ENCODE measurements around the gene DBNDD2.

DBNDD2 gene

DNA sequence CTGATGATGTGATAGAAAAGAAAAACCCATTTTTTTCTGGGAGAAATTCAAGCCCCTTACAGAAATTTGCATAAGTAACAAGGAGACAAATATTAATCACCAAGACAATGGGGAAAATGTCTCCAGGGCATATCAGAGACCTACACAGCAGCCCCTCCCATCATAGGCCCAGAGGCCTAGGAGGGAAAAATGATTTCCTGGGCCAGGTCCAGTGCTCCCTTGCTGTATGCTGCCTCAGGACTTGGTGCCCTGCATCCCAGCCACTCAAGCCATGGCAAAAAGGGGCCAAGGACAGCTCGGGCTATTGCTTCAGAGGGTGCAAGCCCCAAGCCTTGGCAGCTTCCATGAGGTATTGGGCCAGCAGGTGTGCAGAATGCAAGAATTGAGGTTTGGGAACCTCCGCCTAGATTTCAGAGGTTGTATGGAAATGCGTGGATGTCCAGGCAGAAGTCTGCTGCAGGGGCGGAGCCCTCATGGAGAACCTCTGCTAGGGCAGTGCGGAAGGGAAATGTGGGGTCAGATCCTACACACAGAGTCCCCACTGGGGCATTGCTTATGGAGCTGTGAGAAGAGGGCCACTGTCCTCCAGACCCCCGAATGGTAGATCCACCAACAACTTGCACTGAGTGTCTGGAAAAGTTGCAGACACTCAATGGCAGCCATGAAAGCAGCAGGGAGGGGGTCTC is 7.6 kb upstream of the DBNDD2 start:
- H3K36me3 Mint-ChIP-seq (ENCODE audit: low read depth), result peaks cover 20% of the 10 kb centered on the region
- H3K27me3 Mint-ChIP-seq (ENCODE audit: low read depth), result peaks cover 8% of the 10 kb centered on the region
- H3K27ac Mint-ChIP-seq, result no peak overlapping the region
- peaks cover 6% of the 10 kb centered on the region for H3K4me1 Mint-ChIP-seq (ENCODE audit: low read depth)
- H3K9me3 Mint-ChIP-seq, result peaks cover 35% of the 10 kb centered on the region
- H3K4me3 Mint-ChIP-seq, result no peak overlapping the region

DNA sequence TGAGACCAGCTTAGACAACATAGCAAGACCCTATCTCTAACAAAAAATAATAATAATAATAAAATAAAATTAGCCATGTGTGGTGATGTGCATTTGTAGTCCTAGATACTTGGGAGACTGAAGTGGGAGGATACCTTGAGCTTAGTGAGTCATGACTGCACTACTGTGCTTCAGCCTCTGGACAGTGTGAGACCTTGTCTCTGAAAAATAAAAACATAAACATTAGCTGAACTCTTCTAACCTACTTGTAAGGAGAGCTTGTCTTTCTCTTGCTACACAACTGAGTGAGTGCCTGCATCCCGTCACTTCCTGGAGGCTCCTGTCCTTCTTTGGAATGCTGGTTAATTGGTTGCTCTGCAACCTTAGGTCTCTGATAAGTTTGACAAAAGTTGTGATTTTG is 5.1 kb upstream of the DBNDD2 start:
- Mint-ChIP-seq H3K27me3 (ENCODE audit: low read depth) (peaks cover 13% of the 10 kb centered on the region), H3K36me3 (ENCODE audit: low read depth) (peaks cover 19% of the 10 kb centered on the region), H3K27ac (no peak overlapping the region), H3K9me3 (peaks cover 35% of the 10 kb centered on the region), H3K4me3 (no peak overlapping the region), H3K4me1 (ENCODE audit: low read depth) (peaks cover 14% of the 10 kb centered on the region)

DNA sequence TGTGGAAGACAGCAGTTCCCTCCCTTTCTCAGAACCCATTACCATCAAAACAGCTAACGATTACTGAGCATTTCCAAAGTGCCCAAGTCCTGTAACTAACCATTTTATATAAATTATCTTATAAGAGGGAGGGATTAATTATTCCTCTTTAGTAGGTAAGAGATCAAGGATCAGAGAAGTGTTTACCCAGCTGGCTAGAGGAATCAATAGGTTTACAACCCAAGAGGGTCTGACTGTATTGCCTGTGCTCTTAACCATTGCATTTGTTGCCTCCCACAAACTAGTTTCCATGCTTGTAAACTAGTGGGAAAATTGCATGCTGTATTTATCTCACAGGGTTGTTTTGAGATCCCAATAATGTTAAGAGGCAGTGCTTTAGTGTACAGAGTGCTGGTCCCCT is 3.7 kb upstream of the DBNDD2 start:
- Mint-ChIP-seq H3K36me3 (ENCODE audit: low read depth) (peaks cover 19% of the 10 kb centered on the region), H3K27ac (no peak overlapping the region), H3K9me3 (peaks cover 32% of the 10 kb centered on the region), H3K4me3 (peak overlapping the region; percentile 67), H3K27me3 (ENCODE audit: low read depth) (peaks cover 18% of the 10 kb centered on the region), H3K4me1 (ENCODE audit: low read depth) (peaks cover 17% of the 10 kb centered on the region)

DNA sequence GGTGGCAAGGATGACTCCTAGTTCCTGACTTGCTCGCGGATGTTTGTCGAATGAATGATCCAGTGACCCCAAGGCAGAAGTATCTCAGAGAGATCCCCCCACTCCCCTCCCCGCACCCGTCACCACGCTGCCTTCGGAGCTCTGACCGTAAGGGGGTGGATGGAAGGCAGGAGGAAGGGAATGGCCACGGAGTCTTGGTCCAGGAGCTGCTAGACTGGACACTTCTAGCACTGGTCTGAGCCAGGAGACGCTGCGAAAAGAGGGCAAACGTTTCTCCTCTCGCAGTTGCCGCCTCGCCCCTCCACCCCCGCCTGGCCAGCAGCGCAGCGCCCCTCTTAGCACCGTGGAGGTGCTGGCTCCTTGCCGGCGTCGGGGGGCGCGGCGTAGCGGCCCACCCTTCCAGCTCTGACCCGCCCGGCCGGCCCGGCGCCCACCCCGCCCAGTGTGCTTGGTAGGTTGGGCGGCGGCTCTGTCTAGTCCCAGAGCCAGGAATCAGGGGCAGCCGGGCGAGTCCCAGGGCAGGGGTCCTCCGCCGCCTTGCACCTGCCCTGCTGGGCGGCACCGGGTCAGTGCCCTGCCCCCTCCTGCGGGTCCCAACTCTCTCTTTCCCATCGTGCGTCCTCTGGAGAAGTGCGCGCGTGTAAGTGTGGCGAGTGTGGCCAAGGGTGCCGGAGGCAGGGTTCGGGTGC is 2.4 kb upstream of the DBNDD2 start:
- peak overlapping the region; percentile 72 for H3K4me3 Mint-ChIP-seq
- H3K4me1 Mint-ChIP-seq (ENCODE audit: low read depth), result peaks cover 17% of the 10 kb centered on the region
- peaks cover 19% of the 10 kb centered on the region for H3K36me3 Mint-ChIP-seq (ENCODE audit: low read depth)
- peaks cover 19% of the 10 kb centered on the region for H3K9me3 Mint-ChIP-seq
- no peak overlapping the region for H3K27ac Mint-ChIP-seq
- H3K27me3 Mint-ChIP-seq (ENCODE audit: low read depth), result peaks cover 18% of the 10 kb centered on the region

DNA sequence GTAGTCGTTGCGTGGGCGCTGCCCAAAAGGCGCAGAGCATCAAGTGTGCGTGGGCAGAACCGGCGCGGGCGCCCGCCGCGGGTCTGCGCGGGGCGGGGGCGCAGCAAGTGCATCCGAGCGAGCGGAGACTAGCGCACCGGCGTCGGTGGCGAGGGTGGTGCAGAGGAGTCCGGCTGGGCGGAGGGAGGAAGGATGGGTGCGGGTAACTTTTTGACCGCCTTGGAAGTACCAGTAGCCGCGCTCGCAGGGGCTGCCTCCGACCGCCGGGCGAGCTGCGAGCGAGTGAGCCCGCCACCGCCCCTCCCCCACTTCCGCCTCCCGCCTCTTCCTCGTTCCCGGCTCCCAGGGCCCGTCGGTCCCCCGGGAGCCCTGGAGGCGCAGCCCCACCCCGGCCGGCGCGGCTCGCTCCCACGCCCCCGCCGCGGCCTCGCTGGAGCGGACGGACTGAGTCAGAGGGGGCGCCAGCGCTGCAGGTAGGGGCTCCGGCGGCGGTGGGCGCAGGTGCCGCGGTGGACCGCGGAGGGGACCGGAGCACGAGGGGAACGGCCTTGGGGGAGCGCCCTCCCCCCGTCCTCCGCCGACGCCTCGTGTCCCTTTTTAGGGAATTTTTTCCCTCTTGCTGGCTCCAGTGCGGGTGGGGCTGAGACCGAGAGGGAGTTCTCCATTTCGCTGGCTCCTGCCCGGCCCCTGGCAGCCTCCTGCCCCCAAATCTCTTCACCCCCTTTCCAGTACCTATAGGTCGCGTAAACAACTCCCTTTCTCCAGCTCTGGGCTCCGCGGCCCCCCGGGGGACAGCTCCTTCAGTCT is 1.6 kb upstream of the DBNDD2 start:
- Mint-ChIP-seq H3K4me1 (ENCODE audit: low read depth) (peaks cover 17% of the 10 kb centered on the region), H3K4me3 (peak overlapping the region; percentile 80), H3K9me3 (peaks cover 13% of the 10 kb centered on the region), H3K36me3 (ENCODE audit: low read depth) (peaks cover 19% of the 10 kb centered on the region), H3K27ac (peak overlapping the region; percentile 55), H3K27me3 (ENCODE audit: low read depth) (peaks cover 18% of the 10 kb centered on the region)

DNA sequence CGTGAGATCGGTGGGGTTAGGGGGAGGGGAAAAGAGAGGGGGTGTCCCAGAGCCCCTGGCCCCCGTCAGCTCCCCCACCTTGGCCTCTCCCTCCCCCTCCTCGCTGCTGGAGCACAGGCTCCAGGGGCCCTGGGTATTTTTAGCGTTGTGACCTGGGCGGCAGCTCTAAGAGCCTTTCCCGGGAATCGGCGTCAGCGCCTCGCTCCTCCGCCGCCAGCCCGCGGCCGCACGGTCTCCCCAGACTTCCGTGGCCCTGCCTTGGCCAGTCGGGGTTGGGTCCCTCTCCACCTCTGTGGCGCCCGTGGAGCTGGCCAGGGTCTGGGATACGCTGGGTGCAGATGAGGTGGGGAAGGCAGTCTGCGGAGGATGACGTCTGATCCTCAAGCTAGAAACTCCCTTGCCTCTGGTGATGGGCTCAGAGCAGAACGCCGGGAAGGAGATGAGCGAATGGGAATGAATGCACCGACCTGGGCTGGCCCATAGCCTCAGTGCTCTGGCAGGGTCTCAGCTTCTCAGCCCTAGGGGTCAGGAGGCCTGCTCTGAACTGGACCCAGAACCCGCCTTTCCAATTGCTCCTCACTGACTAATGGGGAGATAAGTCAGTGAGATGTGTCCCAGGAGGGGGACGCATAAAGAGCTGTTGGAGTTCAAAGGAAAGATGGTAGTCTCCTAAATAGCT is 883 bp upstream of the DBNDD2 start:
- Mint-ChIP-seq H3K4me1 (ENCODE audit: low read depth) (peaks cover 17% of the 10 kb centered on the region), H3K36me3 (ENCODE audit: low read depth) (peaks cover 12% of the 10 kb centered on the region), H3K4me3 (peak overlapping the region; percentile 80), H3K9me3 (peaks cover 6% of the 10 kb centered on the region), H3K27ac (no peak overlapping the region), H3K27me3 (ENCODE audit: low read depth) (peaks cover 18% of the 10 kb centered on the region)

DNA sequence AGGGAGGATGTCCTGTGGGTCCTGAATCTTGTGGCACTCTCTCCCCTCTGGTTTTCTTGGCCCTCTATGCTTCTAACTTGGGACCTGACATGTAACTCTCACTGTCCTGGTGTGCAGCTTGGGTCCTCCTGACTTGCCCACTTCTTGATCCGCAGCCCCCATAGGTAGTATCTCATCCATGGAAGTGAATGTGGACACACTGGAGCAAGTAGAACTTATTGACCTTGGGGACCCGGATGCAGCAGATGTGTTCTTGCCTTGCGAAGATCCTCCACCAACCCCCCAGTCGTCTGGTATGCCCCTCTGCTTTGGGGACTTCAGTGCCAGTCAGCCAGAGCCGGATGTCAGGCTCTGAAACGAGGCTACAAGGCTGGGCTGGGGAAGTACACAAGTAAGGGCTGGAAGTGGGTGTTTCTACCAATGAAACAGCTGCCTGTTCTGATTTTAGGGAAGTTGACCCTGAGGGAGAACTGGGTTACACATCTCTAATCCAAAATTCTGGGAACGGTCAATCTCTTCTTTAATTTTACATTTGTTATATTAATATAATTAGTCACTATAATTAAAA is 641 bp downstream of the DBNDD2 start:
- Mint-ChIP-seq H3K27ac (no peak overlapping the region), H3K9me3 (no peaks in the 10 kb centered on the region), H3K4me1 (ENCODE audit: low read depth) (peaks cover 17% of the 10 kb centered on the region), H3K4me3 (no peak overlapping the region), H3K27me3 (ENCODE audit: low read depth) (peaks cover 18% of the 10 kb centered on the region), H3K36me3 (ENCODE audit: low read depth) (peaks cover 4% of the 10 kb centered on the region)

DNA sequence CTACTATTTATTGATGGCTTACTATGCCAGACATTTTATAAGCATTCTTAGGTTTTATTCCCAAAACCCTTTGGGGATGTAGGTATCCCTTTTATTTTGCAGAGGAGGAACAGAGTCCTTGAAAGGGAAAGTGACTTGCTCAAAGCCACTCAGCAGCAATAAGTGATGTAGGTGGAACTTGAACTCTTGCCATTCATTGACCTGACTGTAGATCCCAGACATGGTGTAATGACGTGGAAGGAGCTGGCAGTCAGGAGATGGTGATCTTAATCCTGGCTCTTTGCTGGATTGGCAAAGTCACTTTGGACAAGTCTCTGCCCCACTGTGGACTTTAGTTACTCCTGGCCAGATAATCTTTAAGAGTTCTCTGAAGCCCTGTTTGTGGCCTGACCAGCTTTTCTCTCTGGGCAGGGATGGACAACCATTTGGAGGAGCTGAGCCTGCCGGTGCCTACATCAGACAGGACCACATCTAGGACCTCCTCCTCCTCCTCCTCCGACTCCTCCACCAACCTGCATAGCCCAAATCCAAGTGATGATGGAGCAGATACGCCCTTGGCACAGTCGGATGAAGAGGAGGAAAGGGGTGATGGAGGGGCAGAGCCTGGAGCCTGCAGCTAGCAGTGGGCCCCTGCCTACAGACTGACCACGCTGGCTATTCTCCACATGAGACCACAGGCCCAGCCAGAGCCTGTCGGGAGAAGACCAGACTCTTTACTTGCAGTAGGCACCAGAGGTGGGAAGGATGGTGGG is 1.6 kb downstream of the DBNDD2 start:
- Mint-ChIP-seq H3K36me3 (ENCODE audit: low read depth) (peaks cover 4% of the 10 kb centered on the region), H3K4me3 (no peak overlapping the region), H3K27me3 (ENCODE audit: low read depth) (peaks cover 12% of the 10 kb centered on the region), H3K27ac (no peak overlapping the region), H3K4me1 (ENCODE audit: low read depth) (peaks cover 16% of the 10 kb centered on the region), H3K9me3 (no peaks in the 10 kb centered on the region)

DNA sequence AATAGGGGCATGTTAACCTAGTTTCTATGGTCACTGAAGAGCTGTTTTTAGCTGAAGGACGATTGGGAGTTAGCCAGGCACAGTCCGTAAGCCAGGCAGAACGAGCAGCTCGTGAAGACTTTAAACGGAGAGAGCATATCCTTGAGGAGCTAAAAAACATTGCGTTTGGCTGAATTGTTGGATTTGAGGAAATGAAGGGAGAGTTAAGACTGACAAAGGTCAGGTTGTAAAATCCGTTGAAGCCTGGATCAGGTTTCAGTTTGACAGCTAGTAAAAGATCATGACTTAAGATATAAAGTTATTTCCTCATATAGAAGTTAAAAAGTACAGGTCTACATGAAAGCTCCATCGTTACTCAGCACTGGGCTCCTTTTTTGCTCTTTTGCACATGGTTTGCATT is 2.8 kb downstream of the DBNDD2 start:
- peaks cover 4% of the 10 kb centered on the region for H3K36me3 Mint-ChIP-seq (ENCODE audit: low read depth)
- H3K4me3 Mint-ChIP-seq, result no peak overlapping the region
- peaks cover 9% of the 10 kb centered on the region for H3K27me3 Mint-ChIP-seq (ENCODE audit: low read depth)
- H3K9me3 Mint-ChIP-seq, result no peaks in the 10 kb centered on the region
- peaks cover 18% of the 10 kb centered on the region for H3K4me1 Mint-ChIP-seq (ENCODE audit: low read depth)
- no peak overlapping the region for H3K27ac Mint-ChIP-seq

DNA sequence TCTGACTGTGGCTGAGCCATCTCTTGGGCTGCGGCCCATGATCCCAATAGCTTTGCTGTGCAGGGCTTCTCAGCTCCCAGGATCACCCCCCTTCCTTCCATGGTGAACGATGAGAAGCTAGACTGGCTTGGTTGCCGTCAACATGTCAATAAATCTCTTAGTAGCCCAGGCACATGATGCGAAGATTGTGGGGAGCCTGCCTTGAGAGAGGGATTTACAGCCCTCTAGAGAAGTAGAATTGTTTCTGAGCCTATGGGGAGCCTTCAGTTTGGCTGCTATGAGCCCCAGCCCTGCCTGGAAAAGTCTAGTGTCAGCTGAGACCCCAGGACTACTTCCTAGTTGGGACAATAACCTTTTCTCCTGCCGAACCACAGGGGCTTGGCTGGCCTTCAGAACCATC is 4.6 kb downstream of the DBNDD2 start:
- no peak overlapping the region for H3K4me3 Mint-ChIP-seq
- H3K4me1 Mint-ChIP-seq (ENCODE audit: low read depth), result peaks cover 21% of the 10 kb centered on the region
- H3K9me3 Mint-ChIP-seq, result no peaks in the 10 kb centered on the region
- peaks cover 4% of the 10 kb centered on the region for H3K36me3 Mint-ChIP-seq (ENCODE audit: low read depth)
- H3K27ac Mint-ChIP-seq, result no peak overlapping the region
- H3K27me3 Mint-ChIP-seq (ENCODE audit: low read depth), result peaks cover 7% of the 10 kb centered on the region

DNA sequence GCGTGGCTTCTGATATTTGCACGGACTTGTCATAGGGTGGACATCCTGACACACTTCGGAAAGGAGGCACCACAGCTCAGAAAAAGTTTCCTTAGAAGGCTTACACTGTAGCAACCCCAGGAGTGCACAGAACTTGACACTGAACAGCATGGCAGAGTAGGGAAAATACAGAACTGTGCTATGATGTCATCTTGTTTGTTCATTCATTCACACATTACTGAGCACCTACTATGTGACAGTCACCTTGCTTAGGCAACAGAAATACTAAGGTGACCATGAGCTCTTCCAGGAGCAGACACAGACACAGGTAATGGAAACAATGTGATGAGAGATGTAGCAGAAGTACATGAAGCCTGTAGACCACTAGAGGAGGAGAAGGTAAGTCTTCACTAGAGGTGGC is 5.4 kb downstream of the DBNDD2 start:
- peaks cover 2% of the 10 kb centered on the region for H3K27me3 Mint-ChIP-seq (ENCODE audit: low read depth)
- H3K4me1 Mint-ChIP-seq (ENCODE audit: low read depth), result peaks cover 27% of the 10 kb centered on the region
- H3K4me3 Mint-ChIP-seq, result no peak overlapping the region
- peaks cover 11% of the 10 kb centered on the region for H3K36me3 Mint-ChIP-seq (ENCODE audit: low read depth)
- H3K9me3 Mint-ChIP-seq, result no peaks in the 10 kb centered on the region
- no peak overlapping the region for H3K27ac Mint-ChIP-seq

DNA sequence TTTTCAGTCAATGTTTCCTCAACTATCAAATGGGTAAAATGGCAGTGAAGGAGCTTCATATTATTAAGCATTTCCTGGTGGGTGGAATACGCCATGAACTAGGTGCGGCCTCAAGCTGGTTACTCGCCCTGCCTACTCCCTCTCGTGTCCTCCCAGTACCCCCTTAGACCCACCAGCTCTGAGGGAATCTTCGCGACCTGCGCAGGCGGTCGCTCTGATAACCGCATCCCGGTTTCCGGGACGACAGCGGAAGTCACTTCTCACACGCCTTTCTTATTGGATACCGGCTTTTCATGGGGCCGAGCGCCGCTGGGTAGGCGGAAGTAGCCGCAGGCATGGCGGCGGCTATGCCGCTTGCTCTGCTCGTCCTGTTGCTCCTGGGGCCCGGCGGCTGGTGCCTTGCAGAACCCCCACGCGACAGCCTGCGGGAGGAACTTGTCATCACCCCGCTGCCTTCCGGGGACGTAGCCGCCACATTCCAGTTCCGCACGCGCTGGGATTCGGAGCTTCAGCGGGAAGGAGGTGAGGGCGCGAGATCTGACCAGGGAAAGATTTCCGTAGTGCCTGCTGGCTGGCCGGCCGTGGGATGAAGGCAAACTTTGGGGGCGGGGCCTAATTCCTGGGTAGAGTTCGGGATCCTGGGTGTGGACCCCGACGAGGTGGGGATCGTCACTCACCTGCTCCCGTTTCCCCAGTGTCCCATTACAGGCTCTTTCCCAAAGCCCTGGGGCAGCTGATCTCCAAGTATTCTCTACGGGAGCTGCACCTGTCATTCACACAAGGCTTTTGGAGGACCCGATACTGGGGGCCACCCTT is 7.9 kb downstream of the DBNDD2 start, which contains the start of gene PIGT:
Gene PIGT (plus strand): TSS at position 320 of the 816 bp plus-strand sequence. CDS start 16 bp downstream, at position 336.
- Mint-ChIP-seq H3K4me3 (peak within 1 kb of the TSS; percentile 90), H3K36me3 (ENCODE audit: low read depth) (peaks cover 23% of the 10 kb centered on the region), H3K27me3 (ENCODE audit: low read depth) (no peaks in the 10 kb centered on the region), H3K27ac (peak within 1 kb of the TSS; percentile 92), H3K9me3 (no peaks in the 10 kb centered on the region), H3K4me1 (ENCODE audit: low read depth) (peaks cover 30% of the 10 kb centered on the region)

DNA sequence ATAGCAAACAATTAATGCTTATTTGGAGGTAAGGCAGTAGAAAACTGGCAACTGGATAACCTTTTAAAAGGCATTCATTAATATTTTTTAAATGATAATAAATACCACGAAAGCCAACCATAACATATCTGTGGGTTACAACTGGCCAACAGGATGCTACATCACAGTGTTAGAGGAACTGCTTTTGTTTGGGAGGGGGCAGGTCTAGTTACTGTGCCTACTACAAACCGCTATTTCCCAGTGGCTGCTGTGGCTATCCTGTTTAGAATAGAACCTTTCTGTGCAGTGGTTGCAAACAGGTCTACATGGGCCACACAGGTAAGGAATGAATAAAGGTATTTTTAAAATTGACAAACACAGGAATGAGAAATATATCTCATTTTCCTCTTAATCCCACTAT is 8.8 kb downstream of the DBNDD2 start:
- Mint-ChIP-seq H3K36me3 (ENCODE audit: low read depth) (peaks cover 28% of the 10 kb centered on the region), H3K27ac (peak overlapping the region; percentile 92), H3K4me3 (peak overlapping the region; percentile 90), H3K27me3 (ENCODE audit: low read depth) (no peaks in the 10 kb centered on the region), H3K9me3 (no peaks in the 10 kb centered on the region), H3K4me1 (ENCODE audit: low read depth) (peaks cover 30% of the 10 kb centered on the region)

All from T-helper 1 cell treated with Interleukin-12 subunit alpha and Interleukin-12 subunit beta and Interleukin-4 antibody, amounts not matched to agents 30 μg/mL and 1 μg/mL, for 36 hours (primary cell).